GM12875 (cell line): Measurements from ENCODE around the gene CABLES2.

Experiments
- H3K4me3 ChIP-seq: one replicate; pipeline ENCODE4 v1.5.1; 2011; ENCODE audit warnings: low read depth, low read length, control low read depth
- CTCF ChIP-seq: IDR thresholded peaks from 2 replicates; pipeline ENCODE4 v1.5.1; 2011; ENCODE audit warnings: low read depth, mild to moderate bottlenecking, control low read depth, inconsistent platforms, low read length, moderate library complexity, borderline replicate concordance; ENCODE audit not compliant: insufficient read depth

Gene CABLES2

GRCh38 chr20:62353289-62354030 is 53.6 kb downstream of the CABLES2 start:
- TF ChIP-seq CTCF, result no peak
- no peak overlapping the region for H3K4me3 ChIP-seq

GRCh38 chr20:62352402-62353288 is 54.4 kb downstream of the CABLES2 start:
- no peak for TF ChIP-seq CTCF
- no peak overlapping the region for H3K4me3 ChIP-seq

- TF ChIP-seq CTCF, result no peak
Observed at GRCh38 chr20:62351469-62352401, 55.4 kb downstream of the CABLES2 start.

GRCh38 chr20:62350629-62351422 is 56.3 kb downstream of the CABLES2 start:
- H3K4me3 ChIP-seq, result no peak overlapping the region
- TF ChIP-seq CTCF, result no peak

More at GRCh38 chr20:62351469-62352401, 55.4 kb downstream of the CABLES2 start:
- no peak overlapping the region for H3K4me3 ChIP-seq

- H3K4me3 ChIP-seq, result no peak overlapping the region
- TF ChIP-seq CTCF, result no peak
Observed at GRCh38 chr20:62350098-62350628, 56.9 kb downstream of the CABLES2 start.
